GM12878 (cell line): ENCODE results near the gene WASF2. TPM values are rescaled to one million over a fixed set of nuclear protein-coding genes. Genes with fewer than 3 reads are reported as not detected.
"Not testable (repeated sequence)": the region's sequence is repeated elsewhere in the genome, so short reads cannot be mapped to it uniquely, and the experiment has no call there.

Experiments
- ATAC-seq: fragments of 200-7000 bp; cut with Tn5 transposase; 3 replicates; pipeline ENCODE4 v1.9.1; 2020; ENCODE audit warnings: mild to moderate bottlenecking, moderate library complexity
- BruUV-seq: library from RNA; stranded (reverse); fragments of 400-500 nt; replicated peaks from 2 replicates; lab custom pipeline; 2021; lab: Mats Ljungman, UMichigan
- CTCF ChIA-PET: fragments of 300-600 bp; sonication (Branson Sonifier 250); formaldehyde crosslinking; extraction: SDS; loops from one replicate; lab custom pipeline; 2021; ENCODE audit warnings: inconsistent platforms; lab: Yijun Ruan, JAX
- POLR2A ChIA-PET: fragments of 350-600 bp; formaldehyde crosslinking; extraction: SDS; loops from one replicate; lab custom pipeline; 2021; ENCODE audit warnings: inconsistent platforms; lab: Charles Lee
- RAD21 ChIA-PET: fragments of 300-600 bp; sonication (Branson Sonifier 250); formaldehyde crosslinking; loops from one replicate; lab custom pipeline; 2023; ENCODE audit warnings: antibody characterized with exemption; ENCODE audit not compliant: unreplicated experiment; lab: Charles Lee
- SMC1A ChIA-PET: fragments of 300-600 bp; sonication (Branson Sonifier 250); formaldehyde crosslinking; loops from one replicate; lab custom pipeline; 2023; ENCODE audit not compliant: unreplicated experiment, uncharacterized antibody; lab: Charles Lee
- DNase-seq: peaks from one replicate; pipeline ENCODE4 v3.0.0-alpha.2; 2011; ENCODE audit warnings: low read depth, low spot score
- FAIRE-seq: peaks from 3 replicates; lab custom pipeline; 2011; peaks lifted over from hg19 to GRCh38; lab: Jason Lieb, UNC
- H2AFZ ChIP-seq: 2 replicates; pipeline ENCODE4 v1.6.0; 2011; ENCODE audit warnings: low read depth, low read length, control low read depth; ENCODE audit not compliant: control insufficient read depth
- H3K27ac ChIP-seq: 2 replicates; pipeline ENCODE4 v1.5.1; 2011; ENCODE audit warnings: control low read depth; ENCODE audit not compliant: control insufficient read depth, insufficient read depth
- H3K27me3 ChIP-seq, 2 experiments: replicated peaks in 1 of 2; 2 replicates each; pipeline versions ENCODE4 v1.6.0 to v1.6.1; 2011; ENCODE audit warnings: low read length in 1 of 2; ENCODE audit not compliant: control insufficient read depth in 2 of 2, insufficient read depth in 2 of 2
- H3K36me3 ChIP-seq, 2 experiments: 2 replicates each; pipeline ENCODE4 v1.5.1; 2011; ENCODE audit warnings: low read length in 1 of 2; ENCODE audit not compliant: control insufficient read depth in 2 of 2, insufficient read depth in 2 of 2
- H3K4me1 ChIP-seq: 2 replicates; pipeline ENCODE4 v1.6.1; 2011; ENCODE audit warnings: mild to moderate bottlenecking, low read length, moderate library complexity, mixed read lengths; ENCODE audit not compliant: control insufficient read depth, insufficient read depth
- H3K4me2 ChIP-seq: 2 replicates; pipeline ENCODE4 v1.6.0; 2011; ENCODE audit warnings: control low read depth; ENCODE audit not compliant: control insufficient read depth, insufficient read depth
- H3K4me3 ChIP-seq: fragments of 200-600 bp; sonication (generic); 2 replicates; pipeline ENCODE4 v1.5.1; 2016
- H3K79me2 ChIP-seq: 2 replicates; pipeline ENCODE4 v1.6.0; 2011; ENCODE audit warnings: low read length; ENCODE audit not compliant: control insufficient read depth, insufficient read depth
- H3K9ac ChIP-seq: 2 replicates; pipeline ENCODE4 v1.8.0; 2011; ENCODE audit warnings: low read length, control low read depth, mixed read lengths; ENCODE audit not compliant: control insufficient read depth, insufficient read depth
- H3K9me3 ChIP-seq: replicated peaks from 3 replicates; pipeline ENCODE4 v1.5.1; 2011; ENCODE audit warnings: mild to moderate bottlenecking, low read length; ENCODE audit not compliant: control insufficient read depth, insufficient read depth
- H4K20me1 ChIP-seq: 2 replicates; pipeline ENCODE4 v1.6.0; 2011; ENCODE audit not compliant: control insufficient read depth, insufficient read depth
- BMI1 ChIP-seq: fragments of 450-650 bp; IDR thresholded peaks from 2 replicates; pipeline ENCODE4 v1.6.1; 2016; ENCODE audit warnings: mild to moderate bottlenecking, moderate library complexity, borderline replicate concordance
- MTA2 ChIP-seq: fragments of 450-650 bp; IDR thresholded peaks from 2 replicates; pipeline ENCODE4 v1.6.1; 2016; ENCODE audit warnings: low read depth, mild to moderate bottlenecking, moderate library complexity
- NR2F1 ChIP-seq: fragments of 450-650 bp; conservative IDR thresholded peaks from 2 replicates; pipeline ENCODE4 v1.6.1; 2017; ENCODE audit warnings: mild to moderate bottlenecking
- SPI1 ChIP-seq: IDR thresholded peaks from 2 replicates; pipeline ENCODE4 v1.6.1; 2011; ENCODE audit warnings: low read depth, mild to moderate bottlenecking, low read length, moderate library complexity, borderline replicate concordance; ENCODE audit not compliant: insufficient read depth
- TBL1XR1 ChIP-seq: IDR thresholded peaks from 2 replicates; pipeline ENCODE4 v1.6.1; 2012; ENCODE audit warnings: low read depth, low read length, improper control_type of control experiment
- WGBS: methylation state at CpG from one replicate; pipeline ENCODE4 v1.1.6; 2016; ENCODE audit warnings: low lambda C conversion rate; ENCODE audit not compliant: insufficient replicate concordance, insufficient coverage; ENCODE audit errors: missing lambda C conversion rate; 5-methylcytosine and 5-hydroxymethylcytosine counted together
- in situ Hi-C: fragments of 300-500 bp; cut with MboI; formaldehyde crosslinking; loops from 9 replicates; pipeline ENCODE4 v1.14.3; 2018; ENCODE audit warnings: mixed read lengths
- intact Hi-C: fragments of 100-400 bp; cut with micrococcal nuclease; formaldehyde crosslinking; loops from one replicate; pipeline ENCODE4 v1.14.2; 2022; ENCODE audit not compliant: unreplicated experiment
- polyA plus RNA-seq, 11 experiments: library from polyadenylated mRNA; depleted of rRNA in 4 of 11; unstranded in 6 of 11; stranded (reverse) in 5 of 11; fragments of >200 nt; fragmentation: Nextera tagmentation in 4 of 11; fragmentation: Illumina TruSeq in 1 of 11; extraction: Ambion mirVana in 4 of 11; extraction: Trizol in 1 of 11; gene quantifications; 1 replicate in 1 of 11; 2 replicates in 10 of 11; pipeline versions ENCODE4 v1.2.1 to v1.2.3, GENCODE V29; 2011 to 2016; ENCODE audit warnings: inconsistent platforms in 2 of 11, missing spikeins in 2 of 11, low read depth in 1 of 11
- total RNA-seq, 4 experiments: library from RNA; depleted of rRNA in 3 of 4; stranded (reverse); fragments of >200 nt in 3 of 4; fragmentation: Illumina TruSeq in 1 of 4; extraction: Trizol in 1 of 4; gene quantifications; 2 replicates each; pipeline versions ENCODE4 v1.2.1 to v1.2.3, GENCODE V29; 2013 to 2021

Gene WASF2
- total and polyA plus RNA-seq, 10 of the 15 experiments (the other 5 are each of a cell fraction or from before 2014, with no cell fraction given): 7.0 to 111 (median 37.1) TPM

DNA sequence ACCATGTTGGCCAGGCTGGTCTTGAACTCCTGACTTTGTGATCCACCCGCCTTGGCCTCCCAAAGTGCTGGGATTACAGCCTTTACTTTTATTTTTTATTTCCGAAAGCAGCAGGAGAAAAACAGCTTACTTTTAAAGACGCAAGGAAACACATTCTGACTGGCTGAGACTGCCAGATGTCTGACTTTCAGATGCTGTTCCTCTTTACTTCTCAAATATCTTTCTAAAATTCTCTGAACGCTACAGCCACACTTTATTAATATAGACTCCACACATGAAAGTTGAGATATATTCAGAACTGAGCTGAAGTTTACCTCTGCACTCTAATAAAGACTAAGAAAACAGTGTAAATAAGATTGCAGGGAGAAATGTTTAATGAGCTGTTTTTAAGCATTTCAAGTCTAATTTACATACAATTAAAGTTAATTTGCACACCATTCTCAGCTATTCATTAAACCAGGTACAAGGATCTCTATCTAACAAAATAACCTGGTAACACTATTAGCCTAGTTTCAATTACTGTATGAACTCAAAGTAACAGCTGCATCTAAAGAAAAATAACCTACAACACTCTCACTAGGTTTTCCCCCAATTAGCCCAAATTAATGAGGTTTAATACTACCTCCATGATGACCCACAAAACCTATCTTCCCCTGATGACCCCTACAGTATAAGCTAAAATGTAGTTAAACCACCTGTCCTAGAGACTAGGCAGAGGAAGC lies 24.9 kb downstream of the WASF2 start:
- H3K4me2 ChIP-seq: peak overlapping the region; percentile 36; the same call in 1 of the 2 replicates
- peaks cover 2% of the 10 kb centered on the region; the same call in 2 of the 3 replicates for H3K9me3 ChIP-seq
- ATAC-seq (peak; percentile 66), FAIRE-seq (no peak), DNase-seq (no peak)
- 33% methylated on average over 4 of the region's 4 CpGs for WGBS
- H3K36me3 ChIP-seq: peaks cover 1 to 13% of the 10 kb centered on the region in 2 experiments; a peak in 2 of 4 replicates
- H3K4me3 ChIP-seq: no peak overlapping the region
- no peak overlapping the region for H2AFZ ChIP-seq
- intact Hi-C loops: no loop called here
- peaks cover 15% of the 10 kb centered on the region for H3K4me1 ChIP-seq
- ChIA-PET RAD21 (interaction anchor here (1.2 to 5.9 kb wide), 12 partner anchors 12 to 60 kb away, joined by 3 to 30 read pairs (median 6); no protein-coding TSS in a partner anchor), CTCF (interaction anchor here (0.7 to 2.6 kb wide), 12 partner anchors 15 to 169 kb away, joined by 3 to 15 read pairs (median 4); no protein-coding TSS in a partner anchor), POLR2A (interaction anchor here (1.0 to 2.7 kb wide), 11 partner anchors 9 to 45 kb away, joined by 4 to 13 read pairs (median 7); partner anchors contain the start of gene WASF2), SMC1A (interaction anchor here (0.9 to 4.5 kb wide), 16 partner anchors 9 to 137 kb away, joined by 3 to 37 read pairs (median 6); partner anchors contain the start of gene WASF2)
- in situ Hi-C loops: no loop called here
- TF ChIP-seq NR2F1 (0 out of 2 replicates have a peak, but pooled peaks have one; percentile 17), TBL1XR1 (no peak), SPI1 (peak; percentile 12; the same call in 1 of the 2 replicates), MTA2 (peak; percentile 71), BMI1 (no peak)
- peak overlapping the region; percentile 41 for H3K27ac ChIP-seq
- H4K20me1 ChIP-seq: no peaks in the 10 kb centered on the region
- no peaks in the 10 kb centered on the region for H3K27me3 ChIP-seq
- TSS peak; percentile 49 for BruUV-seq
- peaks cover 86% of the 10 kb centered on the region for H3K79me2 ChIP-seq
- no peak overlapping the region for H3K9ac ChIP-seq

DNA sequence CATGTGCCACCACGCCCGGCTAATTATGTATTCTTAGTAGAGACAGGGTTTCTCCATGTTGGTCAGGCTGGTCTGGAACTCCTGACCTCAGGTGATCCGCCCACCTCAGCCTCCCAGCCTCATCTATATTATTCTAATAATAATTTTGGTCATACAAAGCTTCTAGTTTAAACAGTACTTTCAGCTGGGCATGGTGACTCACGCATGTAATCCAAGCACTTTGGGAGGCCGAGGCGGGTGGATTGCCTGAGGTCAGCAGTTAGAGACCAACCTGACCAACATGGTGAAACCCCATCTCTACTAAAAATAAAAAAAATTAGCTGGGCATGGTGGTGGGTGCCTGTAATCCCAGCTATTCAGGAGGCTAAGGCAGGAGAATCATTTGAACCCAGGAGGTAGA lies 26.1 kb downstream of the WASF2 start:
- SMC1A ChIA-PET: interaction anchor here (1.1 to 4.5 kb wide), 12 partner anchors 8 to 138 kb away, joined by 4 to 37 read pairs (median 10); partner anchors contain the start of gene WASF2
- intact Hi-C loops: not testable (repeated sequence)

DNA sequence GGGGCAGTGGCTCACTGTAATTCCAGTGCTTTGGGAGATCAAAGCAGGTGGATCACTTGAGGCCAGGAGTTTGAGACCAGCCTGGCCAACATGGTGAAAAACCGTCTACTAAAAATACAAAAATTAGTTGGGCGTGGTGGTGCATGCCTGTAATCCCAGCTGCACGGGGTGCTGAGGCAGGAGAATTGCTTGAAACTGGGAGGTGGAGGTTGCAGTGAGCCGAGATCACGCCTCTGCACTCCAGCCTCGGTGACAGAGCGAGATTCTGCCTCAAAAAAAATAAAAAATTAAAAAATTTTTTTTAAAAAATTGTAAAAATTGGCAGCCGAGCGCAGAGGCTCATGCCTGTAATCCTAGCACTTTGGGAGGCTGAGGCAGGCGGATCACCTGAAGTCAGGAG lies 31.4 kb downstream of the WASF2 start:
- H3K4me3 ChIP-seq, H3K4me2 ChIP-seq, H3K27ac ChIP-seq, in situ Hi-C loops, H3K9me3 ChIP-seq, H3K27me3 ChIP-seq, ATAC-seq, intact Hi-C loops, RAD21 ChIA-PET, H3K9ac ChIP-seq, H2AFZ ChIP-seq, H4K20me1 ChIP-seq, DNase-seq, BruUV-seq, FAIRE-seq: not testable (repeated sequence)
- ChIA-PET SMC1A (interaction anchor here (0.8 to 2.4 kb wide), 3 partner anchors 11 to 24 kb away, joined by 3 to 8 read pairs (median 7); no protein-coding TSS in a partner anchor), POLR2A (interaction anchor here (0.5 to 1.4 kb wide), 3 partner anchors 8 to 601 kb away, joined by 4 to 6 read pairs (median 5); no protein-coding TSS in a partner anchor), CTCF (interaction anchor here (0.7 to 1.4 kb wide), 2 partner anchors 9 to 12 kb away, joined by 3 read pairs; no protein-coding TSS in a partner anchor)
- Histone ChIP-seq H3K4me1 (peaks cover 18% of the 10 kb centered on the region), H3K79me2 (peaks cover 72% of the 10 kb centered on the region), H3K36me3 (peaks cover 0 to 11% of the 10 kb centered on the region in 2 experiments; a peak in 3 of 4 replicates)
- WGBS: 94% methylated on average over 10 of the region's 10 CpGs

More for the DNA sequence above, 26.1 kb downstream of the WASF2 start:
- H3K27ac ChIP-seq: peak overlapping the region; percentile 41; the same call in 1 of the 2 replicates
- H3K4me3 ChIP-seq, ATAC-seq, FAIRE-seq, DNase-seq, H2AFZ ChIP-seq, in situ Hi-C loops, H3K9me3 ChIP-seq, BruUV-seq, H3K27me3 ChIP-seq, H4K20me1 ChIP-seq, H3K9ac ChIP-seq, H3K4me2 ChIP-seq: not testable (repeated sequence)
- POLR2A ChIA-PET: interaction anchor here (0.6 to 2.7 kb wide), 8 partner anchors 8 to 26 kb away, joined by 3 to 13 read pairs (median 6); partner anchors contain the start of gene WASF2
- H3K4me1 ChIP-seq: peaks cover 11% of the 10 kb centered on the region
- CTCF ChIA-PET: interaction anchor here (1.0 to 2.6 kb wide), 5 partner anchors 14 to 93 kb away, joined by 5 to 15 read pairs (median 12); no protein-coding TSS in a partner anchor
- peaks cover 1 to 13% of the 10 kb centered on the region in 2 experiments; a peak in 2 of 4 replicates for H3K36me3 ChIP-seq
- peaks cover 84% of the 10 kb centered on the region for H3K79me2 ChIP-seq
- RAD21 ChIA-PET: interaction anchor here (0.6 to 5.9 kb wide), 11 partner anchors 13 to 98 kb away, joined by 3 to 30 read pairs (median 6); no protein-coding TSS in a partner anchor
- WGBS: 89% methylated on average over 6 of the region's 6 CpGs
